ENCODE results near the gene ELOF1. TPM values are rescaled to one million over a fixed set of nuclear protein-coding genes. Genes with fewer than 3 reads are reported as not detected.
"Not testable (repeated sequence)": the region's sequence is repeated elsewhere in the genome, so short reads cannot be mapped to it uniquely, and the experiment has no call there.

The ELOF1 gene
- 10 to 100 TPM; 18.7 to 57.0 (median 30.9) TPM for total RNA-seq

GRCh38 chr19:11558881-11559828 lies at the start of gene ELOF1:
Gene ELOF1, minus strand, starts transcription at chr19:11559230. Its CDS starts 4,883 bp downstream, at chr19:11554347.
- Histone ChIP-seq H3K27ac (peak within 1 kb of the TSS; percentile 33 to 78 (median 39)), H3K4me3 (replicated peaks in 1 of 3) (peak within 1 kb of the TSS; percentile 63 to 93 (median 63)), H3K9me3 (no peaks in the 10 kb centered on the region), H3K4me1 (peaks cover 14 to 15% of the 10 kb centered on the region in 2 donors), H3K36me3 (peaks cover 0 to under 1% of the 10 kb centered on the region in 2 donors), H3K27me3 (no peaks in the 10 kb centered on the region)
- WGBS, 2 donors, result 5 to 9% methylated on average over 20 to 39 of the region's 57 CpGs
- TF ChIP-seq CTCF (IDR thresholded peaks at IDR 0.05), result peak in 3 of 6 experiments; percentile 10 to 34 (median 15)
- TF ChIP-seq POLR2A (IDR thresholded peaks at IDR 0.05), result peak in 1 of 2 donors; percentile 88
- DNase-seq, result peak; percentile 99
- intact Hi-C loops (cut with DNase I), result no loop called here

- intact Hi-C loops (cut with DNase I), result no loop called here
- H3K27me3 ChIP-seq, result no peaks in the 10 kb centered on the region
- H3K27ac ChIP-seq, result no peak overlapping the region
- 96 to 98% methylated on average over 6 to 8 of the region's 8 CpGs for WGBS, 2 donors
- H3K4me3 ChIP-seq (replicated peaks in 1 of 3), result no peak overlapping the region
- TF ChIP-seq POLR2A (IDR thresholded peaks at IDR 0.05), result no peak
- TF ChIP-seq CTCF (IDR thresholded peaks at IDR 0.05), result no peak
- H3K4me1 ChIP-seq, result peaks cover 4 to 9% of the 10 kb centered on the region in 2 donors
- no peak for DNase-seq
- H3K36me3 ChIP-seq, result peaks cover 0 to 4% of the 10 kb centered on the region in 2 donors
- no peaks in the 10 kb centered on the region for H3K9me3 ChIP-seq
These were observed 47.5 kb upstream of the ELOF1 start for GRCh38 chr19:11606484-11606883.

GRCh38 chr19:11599704-11600103 lies 40.7 kb upstream of the ELOF1 start:
- H3K36me3 ChIP-seq; H3K27ac ChIP-seq; H3K27me3 ChIP-seq; DNase-seq; intact Hi-C loops (cut with DNase I); H3K9me3 ChIP-seq; H3K4me3 ChIP-seq (replicated peaks in 1 of 3): not testable (repeated sequence)
- WGBS, 2 donors, result 91 to 94% methylated on average over 8 of the region's 8 CpGs
- H3K4me1 ChIP-seq, result peaks cover 17 to 22% of the 10 kb centered on the region in 2 donors

- H3K9me3 ChIP-seq, result no peaks in the 10 kb centered on the region
- no peak overlapping the region for H3K27ac ChIP-seq
- peaks cover 13 to 22% of the 10 kb centered on the region in 2 donors for H3K4me1 ChIP-seq
- no peak for DNase-seq
- H3K4me3 ChIP-seq (replicated peaks in 1 of 3), result no peak overlapping the region
- no peaks in the 10 kb centered on the region for H3K36me3 ChIP-seq
- 93 to 97% methylated on average over 2 of the region's 2 CpGs for WGBS, 2 donors
- H3K27me3 ChIP-seq, result no peaks in the 10 kb centered on the region
- intact Hi-C loops (cut with DNase I), result no loop called here
- TF ChIP-seq CTCF (IDR thresholded peaks at IDR 0.05), result no peak
- no peak for TF ChIP-seq POLR2A (IDR thresholded peaks at IDR 0.05)
These were observed 39.7 kb upstream of the ELOF1 start for GRCh38 chr19:11598746-11599145.

DNA sequence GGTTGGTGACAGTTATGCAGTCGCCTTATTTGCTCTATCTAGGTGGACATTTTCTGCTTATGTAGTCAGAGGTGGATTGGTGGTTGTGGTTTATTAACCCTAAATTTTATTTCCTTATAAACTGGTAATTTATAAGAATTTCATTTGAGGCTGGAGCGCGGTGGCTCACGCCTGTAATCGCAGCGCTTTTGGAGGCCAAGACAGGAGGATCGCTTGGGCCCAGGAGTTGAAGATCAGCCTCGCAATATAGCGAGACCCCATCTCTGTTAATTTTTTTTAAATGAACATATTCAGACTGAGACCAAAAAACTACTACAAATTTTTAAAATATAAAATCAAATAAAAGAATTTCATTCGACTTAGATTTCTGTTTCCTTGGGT lies 39.1 kb upstream of the ELOF1 start:
- Histone ChIP-seq H3K27ac (peak overlapping the region in 1 of 3 donors; percentile 94), H3K4me1 (peaks cover 13 to 22% of the 10 kb centered on the region in 2 donors), H3K27me3 (no peaks in the 10 kb centered on the region), H3K4me3 (replicated peaks in 1 of 3) (peak overlapping the region in 2 of 3 donors; percentile 52 to 98), H3K9me3 (no peaks in the 10 kb centered on the region), H3K36me3 (no peaks in the 10 kb centered on the region)
- intact Hi-C loops (cut with DNase I), result no loop called here
- 60 to 71% methylated on average over 10 of the region's 10 CpGs for WGBS, 2 donors
- TF ChIP-seq CTCF (IDR thresholded peaks at IDR 0.05) (no peak), POLR2A (IDR thresholded peaks at IDR 0.05) (no peak)
- no peak for DNase-seq
